K562 (cell line): Measurements from ENCODE around the gene GKN1.

Source experiments
- CEBPB ChIP-seq: fragments of 450-650 bp; IDR thresholded peaks from 2 replicates; pipeline ENCODE4 v1.6.1; 2016; ENCODE audit warnings: missing genetic modification characterization, missing compliant biosample characterization
- CHCHD3 ChIP-seq: fragments of 250-450 bp; sonication (Bioruptor Pico); IDR thresholded peaks from 2 replicates; pipeline ENCODE4 v2.1.2; 2022; ENCODE audit warnings: mild to moderate bottlenecking
- ESRRA ChIP-seq: fragments of 450-650 bp; IDR thresholded peaks from 2 replicates; pipeline ENCODE4 v1.6.1; 2014; ENCODE audit warnings: low read depth, mild to moderate bottlenecking, moderate library complexity, borderline replicate concordance
- ETV1 ChIP-seq: fragments of 450-650 bp; conservative IDR thresholded peaks from 2 replicates; pipeline ENCODE4 v1.6.1; 2016; ENCODE audit warnings: missing genetic modification characterization, control low read depth, low read depth, missing compliant biosample characterization
- JUND ChIP-seq, 2 experiments: IDR thresholded peaks; 2 replicates in 1 of 2; 3 replicates in 1 of 2; pipeline ENCODE4 v1.6.1; 2011; ENCODE audit warnings: borderline replicate concordance in 2 of 2, low read depth in 2 of 2, low read length in 2 of 2, improper control_type of control experiment in 1 of 2, missing biosample characterization in 1 of 2, missing genetic modification characterization in 1 of 2, missing genetic modification reagents in 1 of 2
- KLF16 ChIP-seq: IDR thresholded peaks from 2 replicates; pipeline ENCODE4 v1.6.1; 2016; ENCODE audit warnings: antibody characterized with exemption
- L3MBTL2 ChIP-seq: fragments of 450-650 bp; IDR thresholded peaks from 2 replicates; pipeline ENCODE4 v1.6.1; 2016; ENCODE audit warnings: mild to moderate bottlenecking, moderate library complexity
- NR3C1 ChIP-seq: sonication (generic); formaldehyde crosslinking; IDR thresholded peaks from 2 replicates; pipeline ENCODE4 v1.8.1; 2022; ENCODE audit warnings: missing genetic modification reagents
- POLR2A ChIP-seq: fragments of 450-650 bp; conservative IDR thresholded peaks from 2 replicates; pipeline ENCODE4 v1.6.1; 2016
- RB1 ChIP-seq: fragments of 450-650 bp; IDR thresholded peaks from 2 replicates; pipeline ENCODE4 v1.6.1; 2017; ENCODE audit warnings: low read depth, mild to moderate bottlenecking
- SMARCB1 ChIP-seq: IDR thresholded peaks from 2 replicates; pipeline ENCODE4 v1.6.1; 2011; ENCODE audit warnings: improper control_type of control experiment, low read depth; ENCODE audit not compliant: insufficient read length
- ZBTB12 ChIP-seq: fragments of 250-450 bp; sonication (Bioruptor Pico); IDR thresholded peaks from 2 replicates; pipeline ENCODE4 v1.4.0; 2020

- no peak for TF ChIP-seq NR3C1
- no peak for TF ChIP-seq ESRRA
- TF ChIP-seq ETV1 = no peak
- TF ChIP-seq KLF16 = no peak
- no peak for TF ChIP-seq POLR2A
- no peak for TF ChIP-seq ZBTB12
- no peak for TF ChIP-seq CHCHD3
- no peak for TF ChIP-seq JUND (IDR thresholded peaks at IDR 0.05; ENCODE audit: borderline replicate concordance, low read depth, low read length)
- TF ChIP-seq JUND (tag; IDR thresholded peaks at IDR 0.05; ENCODE audit: borderline replicate concordance, low read depth, low read length) = no peak
- TF ChIP-seq SMARCB1 = no peak
- no peak for TF ChIP-seq RB1
- TF ChIP-seq CEBPB (tag) = no peak
- TF ChIP-seq L3MBTL2 = no peak
Measured at GRCh38 chr2:69013142-69013839, 38.9 kb downstream of the GKN1 start, which contains the start of gene ANTXR1.
